Measurements from ENCODE around the gene TXN2.
A peak's percentile ranks its signal among the peaks of the same experiment; 100 is the strongest.

TXN2 gene

DNA sequence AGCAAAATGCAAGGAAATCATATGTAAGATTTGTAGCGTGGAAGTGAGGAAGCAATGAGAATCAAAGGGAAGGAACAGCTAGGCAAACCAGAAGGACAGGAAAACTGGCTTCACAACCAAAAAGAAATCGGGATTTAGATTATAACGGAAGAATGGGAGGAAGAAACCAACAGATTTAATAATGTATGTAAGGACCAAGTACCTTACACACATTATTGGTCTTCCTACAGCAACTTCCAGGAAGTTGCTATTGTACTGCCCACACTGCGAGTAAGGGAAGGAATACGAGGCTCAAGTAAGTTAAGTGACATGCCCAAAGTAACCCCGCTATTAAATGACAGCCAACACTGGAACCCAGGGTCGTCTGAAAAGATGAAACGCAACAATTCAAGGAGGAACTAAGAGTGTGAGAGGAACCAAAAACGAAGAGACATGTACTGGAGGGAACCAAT lies 473 bp downstream of the TXN2 start:
- no peak for DNase-seq

DNA sequence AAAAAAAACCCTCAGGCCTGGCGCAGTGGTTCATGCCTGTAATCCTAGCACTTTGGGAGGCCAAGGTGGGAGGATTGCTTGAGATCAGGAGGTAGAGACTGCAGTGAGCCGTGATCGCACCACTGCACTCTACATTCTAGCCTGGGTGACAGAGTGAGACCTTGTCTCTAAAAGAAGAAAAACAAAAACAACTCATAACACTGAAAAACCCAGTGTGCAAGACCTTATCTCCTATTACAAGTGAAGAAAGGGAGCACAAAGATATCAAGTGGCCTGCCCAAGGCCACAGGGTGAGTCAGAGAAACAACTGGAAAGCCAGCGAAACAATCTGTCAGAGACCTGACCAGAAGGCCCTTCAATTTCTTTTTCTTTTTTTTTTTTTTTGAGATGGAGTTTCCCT lies 2.5 kb downstream of the TXN2 start:
- DNase-seq, result no peak

DNA sequence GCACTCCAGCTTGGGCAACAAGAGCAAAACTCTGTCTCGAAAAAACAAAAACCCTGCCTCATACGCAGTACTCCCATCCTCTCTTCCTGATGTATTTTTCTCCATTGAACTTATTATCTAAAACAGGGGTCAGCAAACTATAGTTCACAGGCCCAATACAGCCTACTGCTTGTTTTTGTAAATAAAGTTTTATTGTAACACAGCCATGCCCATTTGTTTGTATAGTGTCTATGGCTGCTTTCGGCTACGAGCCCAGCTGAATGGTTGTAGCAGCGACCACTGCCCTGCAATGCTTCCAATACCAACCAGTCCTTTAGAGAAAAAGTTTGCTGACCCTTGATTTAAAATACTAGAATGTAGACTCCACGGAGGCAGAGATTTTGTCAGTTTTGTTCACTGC lies 6.1 kb downstream of the TXN2 start:
- DNase-seq, result no peak

DNA sequence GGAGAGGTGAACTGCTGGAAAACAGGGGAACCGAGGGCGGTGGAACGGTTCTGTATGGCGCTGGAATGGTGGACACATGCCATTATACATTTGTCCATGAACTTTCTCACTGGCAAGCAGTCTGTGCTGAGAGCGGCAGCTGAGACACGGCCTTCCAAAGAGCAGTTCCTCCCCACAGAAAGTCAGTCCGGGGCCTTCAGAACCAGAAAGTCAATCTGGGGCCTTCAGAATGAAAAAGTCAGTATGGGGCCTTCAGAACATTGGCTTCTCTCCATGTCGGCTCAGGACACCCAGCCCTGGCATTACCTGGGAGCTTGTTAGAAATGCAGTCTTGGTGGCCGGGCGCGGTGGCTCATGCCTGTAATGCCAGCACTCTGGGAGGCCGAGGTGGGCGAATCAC lies 8.8 kb downstream of the TXN2 start:
- DNase-seq, result no peak

DNA sequence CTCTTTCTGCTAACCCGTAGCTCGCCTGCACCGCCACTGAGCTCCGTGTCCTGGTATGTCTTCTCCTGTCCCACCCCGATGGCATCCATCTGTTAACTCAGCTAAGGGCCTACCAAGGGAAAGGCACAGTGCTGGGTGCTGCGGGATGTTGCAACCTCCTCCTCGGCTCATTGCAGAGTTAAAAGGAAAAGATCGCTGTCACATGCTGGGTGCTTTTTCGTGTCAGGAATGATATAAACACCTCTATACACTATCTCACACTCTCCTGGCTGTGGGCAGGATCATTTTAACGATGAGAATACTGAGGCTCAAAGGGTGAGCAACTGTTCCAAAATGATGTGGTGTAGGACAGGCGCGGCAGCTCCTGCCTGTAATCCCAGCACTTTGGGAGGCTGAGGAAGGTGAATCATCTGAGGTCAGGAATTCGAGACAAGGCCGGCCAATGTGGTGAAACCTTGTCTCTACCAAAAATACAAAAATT lies 10.1 kb downstream of the TXN2 start:
- no peak for DNase-seq

DNA sequence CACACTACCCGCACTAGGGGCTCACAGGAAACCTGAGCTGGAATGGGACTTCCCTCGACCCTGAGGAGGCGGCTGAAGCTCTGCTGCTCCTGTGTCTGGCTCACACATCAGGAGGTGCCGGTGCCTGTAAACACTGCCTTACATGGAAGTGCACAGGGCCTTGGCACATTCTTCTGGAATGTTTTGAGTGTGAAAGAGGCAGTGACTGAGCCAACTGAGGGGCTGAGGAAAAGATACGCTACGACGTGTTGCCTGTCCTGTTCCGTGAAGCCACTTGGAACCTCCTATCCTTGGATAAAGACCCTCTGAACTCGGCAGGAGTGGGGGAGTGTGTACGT lies 10.5 kb downstream of the TXN2 start:
- DNase-seq, result no peak

DNA sequence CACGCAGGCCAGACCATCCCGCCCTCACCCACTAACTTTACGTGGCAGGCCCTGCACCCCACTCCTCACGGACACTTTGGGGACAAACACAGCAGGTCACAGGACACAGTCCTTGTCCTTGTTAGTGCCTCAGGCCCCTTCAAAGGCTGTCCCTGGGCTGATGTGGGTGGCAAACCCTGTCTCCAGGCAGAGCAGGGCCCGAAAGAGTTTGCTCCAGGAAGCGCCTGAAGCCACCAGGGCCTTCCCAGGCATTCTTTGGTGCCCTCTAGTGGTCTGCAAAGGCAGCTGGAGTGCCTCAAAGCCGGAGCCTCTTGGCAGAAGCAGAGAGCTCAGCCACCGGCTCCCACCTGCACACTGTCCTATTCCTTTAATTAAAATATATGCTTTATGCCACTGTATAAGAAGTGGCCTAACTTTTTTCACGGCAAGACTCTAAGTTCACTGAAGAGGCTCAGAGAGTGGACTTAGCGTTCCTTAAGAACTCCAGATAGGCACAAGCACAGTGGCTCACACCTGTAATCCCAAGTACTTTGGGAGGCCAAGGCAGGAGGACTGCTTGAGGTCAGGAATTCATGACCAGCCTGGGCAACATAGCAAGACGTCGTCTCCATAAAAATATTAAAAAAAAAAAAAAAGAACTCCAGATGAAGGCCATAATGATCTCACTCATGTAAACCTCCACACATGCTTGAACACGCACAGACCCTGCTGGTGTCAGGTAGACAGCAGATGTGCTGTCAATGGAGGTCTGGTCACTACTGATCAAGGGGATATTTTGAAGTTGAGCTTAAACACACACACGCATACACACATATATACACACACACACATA lies 11.1 kb downstream of the TXN2 start:
- DNase-seq, result peak; percentile 67 to 74

DNA sequence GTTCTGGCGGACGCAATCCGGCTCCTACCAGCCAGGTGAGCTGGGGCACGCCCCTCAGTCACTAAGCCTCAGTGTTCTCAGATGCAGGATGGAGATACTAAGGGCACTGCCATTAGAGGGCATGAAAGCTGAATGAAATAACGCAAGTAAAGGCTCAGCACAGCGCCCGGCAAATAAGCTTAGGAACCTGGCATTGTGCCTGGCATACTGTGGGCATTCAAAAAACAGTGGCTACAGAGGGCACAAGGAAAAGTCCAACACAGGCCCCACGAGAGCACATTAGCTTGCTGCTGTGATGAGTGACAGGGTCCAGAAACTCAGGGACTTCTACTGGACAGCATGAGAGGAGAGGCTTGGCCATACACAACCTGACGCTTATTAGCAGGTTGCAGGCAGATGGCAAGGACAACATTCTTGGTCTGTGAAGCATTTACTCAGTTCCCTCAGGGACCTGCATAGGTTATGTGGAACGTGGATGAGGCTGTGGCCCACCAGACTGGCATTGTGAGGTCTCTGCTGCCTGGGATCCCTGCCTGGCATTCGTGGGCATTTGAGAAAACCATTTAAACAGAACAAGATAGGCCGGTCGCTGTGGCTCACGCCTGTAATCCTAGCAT lies 12.2 kb downstream of the TXN2 start:
- no peak for DNase-seq

DNA sequence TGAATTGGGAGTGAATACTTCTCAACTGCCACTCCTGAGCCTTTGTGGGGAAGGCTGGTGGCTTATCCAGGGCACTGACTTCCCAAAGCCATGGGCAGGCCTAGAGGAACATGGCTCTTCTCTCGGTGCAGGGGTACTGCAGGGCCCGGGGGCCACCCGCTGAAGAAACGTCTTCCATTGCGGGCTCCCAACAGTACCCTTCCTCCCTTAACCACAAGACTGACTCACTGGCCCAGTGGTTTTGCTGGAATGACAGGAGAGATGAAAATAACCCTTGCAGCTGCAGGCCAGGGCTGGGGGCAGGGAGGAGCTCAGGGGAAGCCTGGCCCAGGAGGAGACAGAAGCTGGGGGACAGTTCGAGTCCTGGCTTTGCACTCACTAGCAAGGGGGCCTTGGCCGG lies 13.5 kb downstream of the TXN2 start:
- DNase-seq, result no peak

DNA sequence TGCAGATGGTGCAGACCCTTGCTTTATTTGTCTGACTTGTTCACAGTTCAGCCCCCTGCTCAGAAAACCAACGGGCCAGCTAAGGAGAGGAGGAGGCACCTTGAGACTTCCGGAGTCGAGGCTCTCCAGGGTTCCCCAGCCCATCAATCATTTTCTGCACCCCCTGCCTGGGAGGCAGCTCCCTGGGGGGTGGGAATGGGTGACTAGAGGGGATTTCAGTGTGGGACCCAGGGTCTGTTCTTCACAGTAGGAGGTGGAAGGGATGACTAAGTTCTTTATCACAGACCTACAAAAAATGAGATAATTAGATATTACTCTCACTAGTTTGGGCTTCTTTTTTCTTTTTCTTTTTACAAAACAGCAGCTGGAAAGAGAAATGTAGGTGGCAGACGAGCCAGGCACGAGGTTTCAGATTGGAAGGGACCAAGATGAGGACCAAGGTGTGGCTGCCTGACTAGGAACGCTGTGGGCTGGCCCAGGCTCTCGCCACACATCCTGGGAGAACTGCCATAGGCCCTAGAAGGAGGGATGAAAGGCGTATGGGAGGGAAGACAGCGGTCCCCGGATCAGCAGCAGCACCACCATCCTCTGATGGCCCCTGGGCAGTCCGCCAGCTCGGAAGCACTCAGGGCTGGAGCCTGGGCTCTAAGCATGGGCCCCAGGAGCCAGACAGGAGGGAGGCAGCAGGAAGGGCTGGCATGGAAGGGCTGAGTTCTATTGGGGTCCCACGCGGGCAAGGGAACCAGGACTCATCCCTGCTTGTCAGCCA lies 14.2 kb downstream of the TXN2 start:
- DNase-seq, result peak in 1 of 2 experiments; percentile 22

DNA sequence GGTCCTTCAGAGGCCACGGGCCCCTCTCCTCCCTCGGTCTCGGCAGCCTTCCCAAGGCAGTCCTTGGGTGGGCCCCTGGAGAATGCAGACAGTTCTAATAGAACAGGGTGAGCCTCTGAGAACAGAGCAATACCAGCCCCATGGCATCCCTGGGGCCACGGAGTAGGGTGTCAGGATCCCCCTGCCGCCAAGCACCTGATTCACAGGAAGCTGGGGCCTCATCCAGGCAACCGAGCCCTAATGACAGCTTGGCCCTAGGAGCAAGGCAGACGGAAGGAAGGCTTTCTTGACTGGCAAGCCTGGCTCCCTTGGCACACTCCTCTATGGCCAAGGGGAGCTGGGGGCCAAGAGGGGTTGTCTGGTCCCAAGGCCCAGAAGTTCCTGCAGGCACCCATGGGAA lies 15.2 kb downstream of the TXN2 start:
- no peak for DNase-seq

DNA sequence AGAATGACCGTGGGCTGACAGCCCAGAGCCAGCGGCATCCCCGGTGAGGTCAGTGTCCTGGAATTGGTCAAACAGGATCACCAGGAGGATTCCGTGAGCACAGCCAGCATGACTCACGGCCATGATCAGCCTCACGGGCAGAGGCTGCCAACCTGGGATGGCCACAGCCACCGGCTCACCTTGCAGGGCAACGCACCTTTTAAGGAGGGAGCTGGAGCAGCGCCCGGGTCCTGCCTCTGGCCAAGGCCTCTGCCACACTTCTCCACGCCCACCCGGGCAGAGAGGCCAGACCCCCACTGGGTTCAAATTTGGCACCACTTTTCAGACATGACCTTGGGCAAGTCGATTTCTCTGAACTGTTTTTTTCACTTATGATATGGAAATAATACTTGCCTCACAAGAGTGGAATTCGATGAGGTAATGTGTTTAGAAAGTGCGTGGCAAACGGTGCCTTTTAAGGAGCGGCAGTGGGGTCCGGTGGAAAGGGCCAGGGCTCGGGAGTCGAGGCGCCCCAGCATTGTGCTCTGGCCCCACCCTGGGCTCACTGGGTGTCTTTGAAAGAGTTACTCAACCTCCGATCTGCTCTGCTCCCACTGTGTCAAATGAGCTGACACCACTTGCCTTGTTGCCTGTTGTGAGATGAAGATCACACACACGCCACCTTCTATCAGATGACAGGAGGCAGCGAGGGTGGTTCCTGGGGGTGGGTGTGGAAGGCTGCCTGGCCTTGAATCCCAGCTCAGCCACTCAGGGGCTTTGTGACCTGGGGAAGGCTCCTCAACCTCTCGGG lies 16.0 kb downstream of the TXN2 start:
- no peak for DNase-seq

DNA sequence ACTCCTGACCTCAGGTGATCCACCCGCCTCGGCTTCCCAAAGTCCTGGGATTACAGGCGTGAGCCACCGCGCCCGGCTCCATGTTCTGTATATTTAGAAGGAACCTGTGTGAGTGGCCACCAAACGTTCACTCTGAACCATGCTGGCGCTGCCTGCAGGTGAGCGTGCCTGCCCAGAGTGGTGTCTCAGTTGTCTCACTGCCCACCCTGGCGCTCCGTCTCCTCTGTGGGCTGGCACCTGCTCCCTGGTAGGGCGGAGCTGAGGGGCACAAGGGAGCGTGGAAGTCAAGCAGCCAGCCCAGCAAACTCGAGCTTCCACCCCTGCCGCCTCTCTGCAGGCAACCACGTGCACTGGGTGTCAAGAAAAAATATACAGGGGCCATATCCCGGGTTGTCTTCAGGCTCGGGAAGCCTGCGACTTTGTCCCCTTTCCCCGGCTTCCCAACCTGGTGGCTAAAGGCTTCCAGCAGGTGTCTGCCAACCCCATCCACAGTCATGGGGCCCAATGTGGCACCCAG lies 16.7 kb downstream of the TXN2 start:
- no peak for DNase-seq

DNA sequence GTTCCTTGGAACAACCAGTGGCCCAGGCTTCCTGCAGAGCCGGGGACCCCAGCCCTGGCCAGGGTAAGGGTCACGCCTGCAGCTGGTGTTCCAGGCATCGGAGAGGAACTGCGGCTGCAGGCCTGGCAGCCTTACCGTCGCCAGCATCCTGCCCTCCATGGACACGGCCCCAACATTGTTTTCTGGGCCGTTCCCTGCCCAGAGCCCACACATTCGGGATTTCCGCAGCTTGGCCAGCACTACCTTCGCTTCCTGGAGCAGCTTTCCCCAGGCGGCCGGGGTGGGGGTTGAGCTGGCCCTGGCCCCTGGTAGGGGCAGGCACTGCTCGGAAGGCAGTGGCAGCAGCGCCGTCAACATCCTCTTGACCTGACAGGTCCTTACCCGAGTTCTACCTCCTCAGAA lies 17.7 kb downstream of the TXN2 start:
- no peak for DNase-seq

DNA sequence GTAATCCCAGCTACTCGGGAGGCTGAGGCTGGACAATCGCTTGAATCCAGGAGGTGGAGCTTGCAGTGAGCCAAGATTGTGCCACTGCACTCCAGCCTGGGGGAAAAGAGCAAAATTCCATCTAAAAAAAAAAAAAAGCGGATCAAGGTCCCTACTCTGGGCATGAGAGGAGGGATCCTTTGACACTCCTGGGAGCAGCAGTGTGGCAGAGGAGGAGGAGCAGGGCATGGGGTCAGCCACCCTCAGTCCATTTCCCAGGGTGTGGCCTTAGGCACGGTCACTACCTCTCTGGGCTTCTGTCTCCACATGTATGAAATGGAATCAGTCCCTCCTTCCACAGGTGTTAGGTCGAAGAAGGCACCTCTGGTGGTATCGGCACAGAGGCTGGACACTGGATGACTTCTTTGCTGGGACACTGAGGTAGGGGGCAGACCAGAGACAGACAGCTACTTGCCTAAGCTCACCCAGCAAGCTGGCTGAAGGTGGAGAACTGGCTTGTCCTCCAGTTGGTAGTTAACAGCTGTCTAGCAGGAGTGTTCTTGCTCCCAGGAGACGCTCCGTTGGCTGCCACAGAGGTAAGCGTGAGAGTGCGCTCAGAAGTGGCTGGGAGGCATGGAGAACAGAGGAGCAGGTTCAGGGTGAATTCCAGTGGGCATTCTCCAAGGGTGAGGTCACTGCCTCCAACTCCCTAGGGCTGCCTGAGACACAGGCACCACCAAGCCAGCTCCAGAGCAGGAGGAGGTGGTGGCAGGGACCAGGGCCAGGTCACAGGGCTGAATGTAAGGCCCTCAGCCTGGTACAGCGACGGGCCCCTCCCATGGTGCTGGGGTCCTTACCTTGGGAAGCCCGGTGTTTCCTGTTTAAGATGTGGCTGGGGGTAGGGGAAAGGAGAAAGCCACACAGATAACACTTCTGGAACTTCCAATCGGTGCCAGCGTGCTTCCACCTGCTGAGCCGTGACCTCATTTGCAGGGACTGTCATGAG lies 19.5 kb downstream of the TXN2 start:
- no peak for DNase-seq

DNA sequence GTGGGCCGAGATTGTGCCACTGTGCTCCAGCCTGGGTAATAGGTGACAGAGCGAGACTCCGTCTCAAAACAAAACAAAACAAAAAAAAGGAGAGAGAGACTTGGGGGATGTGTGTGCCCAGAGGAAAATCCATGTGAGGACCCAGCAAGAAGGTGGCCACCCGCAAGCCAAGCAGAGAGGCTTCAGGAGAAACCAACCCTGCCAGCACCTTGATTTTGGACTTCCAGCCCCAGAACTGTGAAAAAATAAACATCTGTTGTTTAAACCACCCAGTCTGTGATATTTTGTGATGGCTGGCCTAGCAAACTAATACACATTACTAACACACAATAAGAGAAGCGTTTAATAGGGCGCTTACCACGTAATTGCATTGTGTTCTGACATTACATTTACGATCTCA lies 21.2 kb downstream of the TXN2 start:
- DNase-seq, result no peak

DNA sequence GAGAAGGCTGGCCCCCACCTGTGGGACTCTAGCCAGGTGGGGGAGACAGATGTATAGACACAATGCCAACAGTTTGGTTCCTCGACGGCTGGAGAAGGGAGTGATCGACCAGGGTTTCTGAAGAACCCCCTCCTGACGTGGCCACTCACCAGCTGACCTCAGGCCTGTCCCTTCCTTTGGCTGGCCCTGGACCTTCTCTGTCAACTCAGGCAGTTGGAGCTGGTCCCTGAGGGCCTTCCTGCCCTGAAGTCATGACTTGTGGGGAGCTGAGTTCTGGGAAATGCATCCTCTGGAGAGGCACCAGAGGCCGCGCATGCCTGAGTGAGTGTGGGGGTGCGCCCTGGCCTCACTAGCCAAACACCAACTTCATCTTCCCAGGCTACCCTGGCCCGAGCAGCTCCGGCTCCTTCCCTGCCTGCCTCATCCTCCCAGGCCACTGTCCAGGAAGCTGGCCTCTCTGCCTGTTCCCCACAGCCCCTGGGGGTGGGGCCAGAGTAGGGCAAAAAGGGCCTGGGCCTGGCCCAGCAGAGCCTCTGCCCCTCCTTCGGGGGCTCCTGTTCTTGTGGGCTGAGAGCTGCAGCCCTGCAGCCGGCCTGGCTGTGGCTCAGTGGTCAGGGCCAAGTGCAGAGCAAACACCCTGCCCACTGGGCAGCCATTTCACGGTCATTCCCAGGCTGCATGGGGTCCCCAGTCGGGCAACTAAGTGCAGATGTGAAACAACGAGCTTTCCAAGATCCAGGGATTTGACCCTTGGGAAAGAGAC lies 23.6 kb downstream of the TXN2 start:
- no peak for DNase-seq

DNA sequence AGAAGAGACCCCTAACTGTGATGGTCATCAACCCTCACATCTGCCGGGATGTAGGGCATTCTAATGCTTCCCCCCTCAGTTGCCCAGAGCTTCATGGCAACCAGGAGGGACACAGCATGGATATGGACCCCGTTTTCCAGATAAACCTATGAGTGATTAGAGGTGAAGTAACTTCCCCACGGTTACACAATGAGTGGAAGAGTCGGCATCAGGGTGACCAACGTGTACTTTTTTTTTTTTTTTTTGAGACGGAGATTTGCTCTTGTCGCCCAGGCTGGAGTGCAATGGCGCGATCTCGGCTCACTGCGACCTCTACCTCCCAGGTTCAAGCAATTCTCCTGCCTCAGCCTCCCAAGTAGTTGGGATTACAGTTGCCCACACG lies 25.0 kb downstream of the TXN2 start:
- no peak for DNase-seq

DNA sequence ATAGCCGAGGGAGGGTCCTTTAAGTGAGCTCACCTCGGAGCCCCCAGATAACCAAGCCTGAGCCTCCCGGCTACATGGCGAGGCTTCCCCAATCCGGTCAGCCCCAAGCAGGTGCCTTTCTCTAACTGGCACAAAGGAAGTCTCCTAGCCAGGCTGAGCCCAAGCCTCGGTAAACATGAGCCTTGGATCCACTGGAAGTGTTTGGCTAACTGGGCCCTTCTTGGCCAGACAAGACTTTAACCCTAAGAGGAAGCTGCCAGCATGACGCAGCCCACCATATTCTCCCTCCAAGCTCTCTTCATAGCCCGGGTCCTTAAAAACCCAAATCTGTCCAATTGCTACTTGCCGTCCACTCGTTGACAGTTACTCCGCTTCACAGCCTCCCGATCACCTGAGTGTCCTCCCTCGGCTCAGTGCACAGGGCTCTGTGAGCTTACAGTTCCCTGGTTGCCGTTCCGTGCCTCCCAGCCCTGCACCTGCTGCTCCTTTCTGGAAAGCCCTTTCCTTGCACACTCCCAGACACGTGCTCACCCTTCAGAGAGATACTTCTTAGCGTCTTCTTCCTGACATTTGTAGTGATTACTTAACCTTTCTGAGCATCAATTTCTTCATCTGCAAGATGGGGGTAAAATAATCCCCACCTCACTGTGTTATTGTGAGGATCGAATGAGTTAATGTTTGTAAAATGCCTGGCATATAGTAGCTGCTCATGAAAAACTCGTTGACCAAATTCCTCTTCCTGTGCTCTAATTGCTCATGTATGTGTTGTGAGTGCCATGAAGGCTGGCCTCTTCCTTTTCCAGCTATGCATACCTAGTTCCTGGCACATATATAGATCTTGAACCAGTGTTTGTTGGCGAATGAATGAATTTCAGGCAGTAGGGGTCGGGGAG lies 25.6 kb downstream of the TXN2 start:
- DNase-seq, result no peak
